HepG2 (cell line): ENCODE measurements around the gene BCO2. TPM values are rescaled to one million over a fixed set of nuclear protein-coding genes. Genes with fewer than 3 reads are reported as not detected.

Source experiments
- BHLHE40 ChIP-seq: IDR thresholded peaks from 2 replicates; pipeline ENCODE4 v1.6.1; 2011; ENCODE audit warnings: low read length, improper control_type of control experiment
- BORCS8-MEF2B ChIP-seq: sonication (generic); formaldehyde crosslinking; IDR thresholded peaks from 2 replicates; pipeline ENCODE4 v1.8.0; 2022; ENCODE audit warnings: mild to moderate bottlenecking, missing genetic modification reagents
- GTF2F1 ChIP-seq: fragments of 150-350 bp; IDR thresholded peaks from 2 replicates; pipeline ENCODE4 v1.6.1; 2014; ENCODE audit warnings: low read length
- JUNB ChIP-seq: sonication (generic); formaldehyde crosslinking; IDR thresholded peaks from 2 replicates; pipeline ENCODE4 v1.8.0; 2022; ENCODE audit warnings: missing genetic modification reagents, mild to moderate bottlenecking, borderline replicate concordance
- NFIB ChIP-seq: sonication (generic); formaldehyde crosslinking; IDR thresholded peaks from 2 replicates; pipeline ENCODE4 v1.9.0; 2021; ENCODE audit warnings: missing genetic modification reagents, mild to moderate bottlenecking, borderline replicate concordance
- NFYB ChIP-seq: sonication (generic); formaldehyde crosslinking; IDR thresholded peaks from 2 replicates; pipeline ENCODE4 v1.4.0; 2020; ENCODE audit warnings: missing genetic modification reagents
- PCBP2 ChIP-seq: fragments of 200-400 bp; formaldehyde crosslinking; optimal IDR thresholded peaks from 2 replicates; pipeline ENCODE3; 2018; ENCODE audit warnings: low read length, low read depth; ENCODE audit not compliant: poor library complexity, severe bottlenecking
- PHF21A ChIP-seq: sonication (generic); formaldehyde crosslinking; IDR thresholded peaks from 2 replicates; pipeline ENCODE4 v1.5.0; 2020; ENCODE audit warnings: mild to moderate bottlenecking, missing genetic modification reagents
- RARA ChIP-seq: IDR thresholded peaks from 2 replicates; pipeline ENCODE4 v1.6.1; 2016; ENCODE audit warnings: missing genetic modification reagents, missing compliant biosample characterization
- RBM22 ChIP-seq: fragments of 200-400 bp; formaldehyde crosslinking; optimal IDR thresholded peaks from 2 replicates; pipeline ENCODE3; 2017; ENCODE audit warnings: mild to moderate bottlenecking, low read length, moderate library complexity
- RXRB ChIP-seq: IDR thresholded peaks from 2 replicates; pipeline ENCODE4 v1.6.1; 2016; ENCODE audit warnings: borderline replicate concordance, missing genetic modification reagents, missing compliant biosample characterization
- SMC3 ChIP-seq: IDR thresholded peaks from 2 replicates; pipeline ENCODE4 v1.6.1; 2011; ENCODE audit warnings: low read length, improper control_type of control experiment
- ZBTB42 ChIP-seq: sonication (generic); formaldehyde crosslinking; IDR thresholded peaks from 2 replicates; pipeline ENCODE4 v1.5.0; 2020; ENCODE audit warnings: mild to moderate bottlenecking, missing genetic modification reagents
- ZNF235 ChIP-seq: sonication (generic); formaldehyde crosslinking; IDR thresholded peaks from 2 replicates; pipeline ENCODE4 v1.8.1; 2023; ENCODE audit warnings: mild to moderate bottlenecking, missing genetic modification reagents, borderline replicate concordance
- ZNF253 ChIP-seq: sonication (generic); formaldehyde crosslinking; IDR thresholded peaks from 2 replicates; pipeline ENCODE4 v1.8.0; 2022; ENCODE audit warnings: mild to moderate bottlenecking, missing genetic modification reagents, borderline replicate concordance
- ZNF530 ChIP-seq: sonication (generic); formaldehyde crosslinking; IDR thresholded peaks from 2 replicates; pipeline ENCODE4 v1.5.0; 2020; ENCODE audit warnings: low read depth, mild to moderate bottlenecking, missing genetic modification reagents
- ZNF703 ChIP-seq: sonication (generic); formaldehyde crosslinking; IDR thresholded peaks from 2 replicates; pipeline ENCODE4 v1.5.1; 2020; ENCODE audit warnings: missing genetic modification reagents, mild to moderate bottlenecking, moderate library complexity, borderline replicate concordance
- ZNF781 ChIP-seq: sonication (generic); formaldehyde crosslinking; IDR thresholded peaks from 2 replicates; pipeline ENCODE4 v1.5.1; 2020; ENCODE audit warnings: borderline replicate concordance, mild to moderate bottlenecking, missing genetic modification reagents; ENCODE audit errors: not compliant biosample characterization
- polyA plus RNA-seq, 8 experiments: library from polyadenylated mRNA; depleted of rRNA in 3 of 8; stranded (reverse) in 7 of 8; unstranded in 1 of 8; fragments of >200 nt; fragmentation: Illumina TruSeq in 4 of 8; extraction: Trizol in 4 of 8; gene quantifications; 2 replicates each; pipeline versions ENCODE4 v1.2.1 to v1.2.3, GENCODE V29; 2011 to 2016; ENCODE audit warnings: low read depth in 4 of 8, missing spikeins in 1 of 8, mixed read lengths in 1 of 8; ENCODE audit not compliant: insufficient read depth in 1 of 8
- total RNA-seq, 5 experiments: library from RNA; depleted of rRNA; stranded (reverse); fragments of >200 nt; fragmentation: Illumina TruSeq; extraction: Trizol; gene quantifications; 2 replicates each; pipeline ENCODE4 v1.2.3, GENCODE V29; 2016; ENCODE audit warnings: low read depth in 1 of 5
- TF ChIP-seq, protein P1 (sequence below): sonication (generic); formaldehyde crosslinking; IDR thresholded peaks from 2 replicates; pipeline ENCODE4 v1.5.0; 2020; ENCODE audit warnings: mild to moderate bottlenecking, missing genetic modification reagents, moderate library complexity
- TF ChIP-seq, protein P2 (sequence below): sonication (generic); formaldehyde crosslinking; IDR thresholded peaks from 2 replicates; pipeline ENCODE4 v1.4.0; 2020; ENCODE audit warnings: mild to moderate bottlenecking, missing genetic modification reagents

BCO2 gene
- total and polyA plus RNA-seq, 2 of the 13 experiments (the other 11 are each of a cell fraction or from before 2014, with no cell fraction given) = 0.38 to 0.58 TPM

DNA sequence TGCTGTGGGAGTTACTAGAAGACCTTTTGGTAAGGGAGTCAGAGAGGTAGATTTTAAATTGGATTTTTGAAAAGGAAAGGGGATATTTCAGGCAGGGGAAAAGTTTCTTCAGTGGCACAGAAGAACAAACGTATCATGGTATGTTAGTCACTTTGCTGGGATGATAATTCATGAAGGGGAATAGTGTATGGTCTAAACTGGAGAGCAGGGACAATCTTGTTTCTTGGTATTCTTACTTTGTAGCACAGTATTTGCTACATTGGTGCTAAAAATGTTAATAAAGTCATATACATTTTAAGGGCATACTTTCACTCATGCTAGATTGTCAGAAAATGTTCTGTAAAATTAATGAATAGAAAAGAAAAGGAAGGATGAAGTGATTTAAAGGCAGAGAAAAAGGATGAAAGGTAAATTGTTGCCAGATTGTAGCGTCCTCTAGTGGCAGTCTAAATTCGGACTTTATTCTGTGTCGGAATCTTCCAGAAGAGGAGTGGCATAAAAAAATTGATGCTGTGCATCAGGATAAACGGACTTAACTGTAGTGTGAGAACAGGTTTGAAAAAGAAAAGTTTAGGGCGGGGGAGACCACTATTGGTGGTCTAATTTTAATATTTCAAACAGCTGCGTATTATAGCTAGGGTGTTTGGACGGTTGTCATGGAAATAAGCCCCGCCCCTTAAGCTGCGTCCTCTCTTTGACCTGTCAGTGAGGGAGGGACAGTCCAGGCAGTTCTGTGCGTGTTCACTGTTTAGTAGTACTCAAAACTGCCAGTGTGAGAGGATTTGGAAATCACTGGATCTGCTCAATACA, at the start of gene BCO2 (continued):
- no peak for TF ChIP-seq ZNF781
- TF ChIP-seq RXRB (CRISPR knock-in tag) = 0 out of 2 replicates have a peak, but pooled peaks have one; percentile 10
- peak; percentile 57; the same call in 1 of the 2 replicates for TF ChIP-seq SMC3
- no peak for TF ChIP-seq BORCS8-MEF2B
- TF ChIP-seq NFIB (CRISPR knock-in tag) = no peak
- TF ChIP-seq ZNF253 (CRISPR knock-in tag) = no peak
- no peak for TF ChIP-seq NFYB
- no peak for TF ChIP-seq RBM22
- no peak for TF ChIP-seq PCBP2
- TF ChIP-seq PHF21A (CRISPR knock-in tag) = no peak
- TF ChIP-seq ZNF530 (CRISPR knock-in tag) = no peak
- no peak for TF ChIP-seq ZNF703 (CRISPR knock-in tag)
- TF ChIP-seq ZBTB42 (CRISPR knock-in tag) = no peak
- TF ChIP-seq, protein P1, sequence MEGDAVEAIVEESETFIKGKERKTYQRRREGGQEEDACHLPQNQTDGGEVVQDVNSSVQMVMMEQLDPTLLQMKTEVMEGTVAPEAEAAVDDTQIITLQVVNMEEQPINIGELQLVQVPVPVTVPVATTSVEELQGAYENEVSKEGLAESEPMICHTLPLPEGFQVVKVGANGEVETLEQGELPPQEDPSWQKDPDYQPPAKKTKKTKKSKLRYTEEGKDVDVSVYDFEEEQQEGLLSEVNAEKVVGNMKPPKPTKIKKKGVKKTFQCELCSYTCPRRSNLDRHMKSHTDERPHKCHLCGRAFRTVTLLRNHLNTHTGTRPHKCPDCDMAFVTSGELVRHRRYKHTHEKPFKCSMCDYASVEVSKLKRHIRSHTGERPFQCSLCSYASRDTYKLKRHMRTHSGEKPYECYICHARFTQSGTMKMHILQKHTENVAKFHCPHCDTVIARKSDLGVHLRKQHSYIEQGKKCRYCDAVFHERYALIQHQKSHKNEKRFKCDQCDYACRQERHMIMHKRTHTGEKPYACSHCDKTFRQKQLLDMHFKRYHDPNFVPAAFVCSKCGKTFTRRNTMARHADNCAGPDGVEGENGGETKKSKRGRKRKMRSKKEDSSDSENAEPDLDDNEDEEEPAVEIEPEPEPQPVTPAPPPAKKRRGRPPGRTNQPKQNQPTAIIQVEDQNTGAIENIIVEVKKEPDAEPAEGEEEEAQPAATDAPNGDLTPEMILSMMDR = peak; percentile 72
- peak; percentile 40 for TF ChIP-seq RARA
- TF ChIP-seq ZNF235 (CRISPR knock-in tag) = no peak
- no peak for TF ChIP-seq JUNB (CRISPR knock-in tag)
- no peak for TF ChIP-seq GTF2F1
- TF ChIP-seq, protein P2, sequence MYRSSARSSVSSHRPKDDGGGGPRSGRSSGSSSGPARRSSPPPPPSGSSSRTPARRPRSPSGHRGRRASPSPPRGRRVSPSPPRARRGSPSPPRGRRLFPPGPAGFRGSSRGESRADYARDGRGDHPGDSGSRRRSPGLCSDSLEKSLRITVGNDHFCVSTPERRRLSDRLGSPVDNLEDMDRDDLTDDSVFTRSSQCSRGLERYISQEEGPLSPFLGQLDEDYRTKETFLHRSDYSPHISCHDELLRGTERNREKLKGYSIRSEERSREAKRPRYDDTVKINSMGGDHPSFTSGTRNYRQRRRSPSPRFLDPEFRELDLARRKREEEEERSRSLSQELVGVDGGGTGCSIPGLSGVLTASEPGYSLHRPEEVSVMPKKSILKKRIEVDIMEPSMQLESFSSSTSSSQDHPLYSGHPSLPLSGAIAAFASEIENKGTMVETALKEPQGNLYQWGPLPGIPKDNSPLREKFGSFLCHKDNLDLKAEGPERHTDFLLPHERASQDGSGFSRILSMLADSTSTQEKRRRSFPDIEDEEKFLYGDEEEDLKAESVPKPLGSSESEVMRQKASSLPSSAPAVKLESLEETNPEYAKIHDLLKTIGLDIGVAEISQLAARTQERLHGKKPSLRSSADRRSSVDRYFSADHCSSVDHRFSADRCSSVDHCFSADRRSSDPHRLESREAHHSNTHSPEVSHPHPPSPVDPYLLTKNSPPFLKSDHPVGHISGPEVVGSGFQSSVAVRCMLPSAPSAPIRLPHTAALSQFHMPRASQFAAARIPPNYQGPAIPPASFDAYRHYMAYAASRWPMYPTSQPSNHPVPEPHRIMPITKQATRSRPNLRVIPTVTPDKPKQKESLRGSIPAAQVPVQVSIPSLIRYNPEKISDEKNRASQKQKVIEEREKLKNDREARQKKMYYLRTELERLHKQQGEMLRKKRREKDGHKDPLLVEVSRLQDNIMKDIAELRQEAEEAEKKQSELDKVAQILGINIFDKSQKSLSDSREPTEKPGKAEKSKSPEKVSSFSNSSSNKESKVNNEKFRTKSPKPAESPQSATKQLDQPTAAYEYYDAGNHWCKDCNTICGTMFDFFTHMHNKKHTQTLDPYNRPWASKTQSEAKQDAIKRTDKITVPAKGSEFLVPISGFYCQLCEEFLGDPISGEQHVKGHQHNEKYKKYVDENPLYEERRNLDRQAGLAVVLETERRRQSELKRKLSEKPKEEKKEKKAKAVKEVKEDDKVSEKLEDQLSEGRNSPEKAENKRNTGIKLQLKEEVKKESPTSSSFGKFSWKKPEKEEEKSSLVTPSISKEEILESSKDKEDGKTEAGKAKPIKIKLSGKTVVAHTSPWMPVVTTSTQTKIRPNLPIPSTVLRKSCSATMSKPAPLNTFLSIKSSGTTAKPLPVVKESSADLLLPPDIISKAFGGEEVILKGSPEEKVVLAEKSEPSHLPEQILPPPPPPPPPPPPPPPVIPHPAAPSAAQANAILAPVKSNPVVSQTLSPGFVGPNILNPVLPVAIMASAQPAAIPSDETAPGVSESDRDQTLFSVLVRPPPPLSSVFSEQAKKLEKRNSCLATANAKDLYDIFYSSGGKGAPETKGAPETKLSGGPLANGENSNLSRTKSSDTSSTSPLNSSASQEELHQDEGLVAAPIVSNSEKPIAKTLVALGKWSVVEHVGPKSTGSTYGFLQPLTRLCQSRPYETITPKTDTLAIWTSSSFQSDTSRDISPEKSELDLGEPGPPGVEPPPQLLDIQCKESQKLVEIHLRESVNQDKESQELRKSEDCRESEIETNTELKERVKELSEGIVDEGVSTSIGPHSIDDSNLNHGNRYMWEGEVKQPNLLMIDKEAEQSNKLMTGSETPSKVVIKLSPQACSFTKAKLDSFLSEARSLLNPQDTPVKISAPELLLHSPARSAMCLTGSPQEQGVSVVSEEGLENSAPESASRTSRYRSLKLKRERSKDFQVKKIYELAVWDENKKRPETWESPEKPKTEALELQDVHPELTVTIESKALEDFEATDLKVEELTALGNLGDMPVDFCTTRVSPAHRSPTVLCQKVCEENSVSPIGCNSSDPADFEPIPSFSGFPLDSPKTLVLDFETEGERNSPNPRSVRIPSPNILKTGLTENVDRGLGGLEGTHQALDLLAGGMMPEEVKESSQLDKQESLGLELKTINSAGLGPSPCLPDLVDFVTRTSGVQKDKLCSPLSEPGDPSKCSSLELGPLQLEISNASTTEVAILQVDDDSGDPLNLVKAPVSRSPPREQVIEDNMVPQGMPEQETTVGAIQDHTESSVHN (CRISPR knock-in tag) = no peak
- no peak for TF ChIP-seq BHLHE40
